GM23338 (cell line): Measurements from ENCODE around the gene RPTOR. TPM values are rescaled to one million over a fixed set of nuclear protein-coding genes. Genes with fewer than 3 reads are reported as not detected.

Source experiments
- ATAC-seq: fragments of 200-7000 bp; cut with Tn5 transposase; 3 replicates; pipeline ENCODE4 v1.9.1; 2020
- DNase-seq: peaks from one replicate; pipeline ENCODE4 v3.0.0-alpha.2; 2015; ENCODE audit warnings: low spot score
- H2AFZ ChIP-seq: fragments of 200-600 bp; sonication (generic); 2 replicates; pipeline ENCODE4 v1.8.0; 2016; ENCODE audit warnings: antibody characterized with exemption, mild to moderate bottlenecking, moderate library complexity
- H3F3A ChIP-seq: fragments of 200-600 bp; sonication (generic); replicated peaks from 2 replicates; pipeline ENCODE4 v1.8.0; 2017; ENCODE audit warnings: antibody characterized with exemption, mixed run types, low read depth
- H3K27ac ChIP-seq: fragments of 200-600 bp; sonication (generic); 2 replicates; pipeline ENCODE4 v1.6.1; 2016; ENCODE audit warnings: low read depth
- H3K27me3 ChIP-seq: fragments of 200-600 bp; sonication (generic); 2 replicates; pipeline ENCODE4 v1.8.0; 2016; ENCODE audit warnings: mild to moderate bottlenecking, mixed run types, moderate library complexity; ENCODE audit not compliant: insufficient read depth
- H3K36me3 ChIP-seq: fragments of 200-600 bp; sonication (generic); 2 replicates; pipeline ENCODE4 v1.8.0; 2016; ENCODE audit warnings: mild to moderate bottlenecking; ENCODE audit not compliant: insufficient read depth
- H3K4me1 ChIP-seq: fragments of 200-600 bp; sonication (generic); 2 replicates; pipeline ENCODE4 v1.8.0; 2016; ENCODE audit warnings: mild to moderate bottlenecking, moderate library complexity; ENCODE audit not compliant: insufficient read depth
- H3K4me2 ChIP-seq: fragments of 200-600 bp; sonication (generic); 2 replicates; pipeline ENCODE4 v1.7.1; 2017; ENCODE audit warnings: mixed run types
- H3K4me3 ChIP-seq: fragments of 200-600 bp; sonication (generic); 2 replicates; pipeline ENCODE4 v1.6.1; 2016; ENCODE audit warnings: mixed run types
- H3K79me2 ChIP-seq: fragments of 200-600 bp; sonication (generic); replicated peaks from 2 replicates; pipeline ENCODE4 v1.8.0; 2017; ENCODE audit warnings: mild to moderate bottlenecking; ENCODE audit not compliant: insufficient read depth
- H3K9me2 ChIP-seq: fragments of 200-600 bp; sonication (generic); 2 replicates; pipeline ENCODE4 v1.8.0; 2017; ENCODE audit not compliant: insufficient read depth
- H4K20me1 ChIP-seq: fragments of 200-600 bp; sonication (generic); replicated peaks from 2 replicates; pipeline ENCODE4 v1.8.0; 2017; ENCODE audit warnings: mild to moderate bottlenecking; ENCODE audit not compliant: insufficient read depth
- H3K27ac Mint-ChIP-seq: 2 replicates; pipeline ENCODE4 v1.8.0; 2020; ENCODE audit warnings: inconsistent platforms, mild to moderate bottlenecking, moderate library complexity, mixed read lengths
- H3K27me3 Mint-ChIP-seq: 3 replicates; pipeline ENCODE4 v1.8.0; 2022; ENCODE audit warnings: low read depth, mild to moderate bottlenecking, moderate library complexity, mixed read lengths, inconsistent platforms; ENCODE audit not compliant: insufficient read depth, poor library complexity
- H3K36me3 Mint-ChIP-seq: 3 replicates; pipeline ENCODE4 v1.8.0; 2021; ENCODE audit warnings: low read depth, mild to moderate bottlenecking, inconsistent platforms, moderate library complexity, mixed read lengths
- H3K4me1 Mint-ChIP-seq: 3 replicates; pipeline ENCODE4 v1.8.0; 2020; ENCODE audit warnings: mild to moderate bottlenecking, inconsistent platforms, mixed read lengths
- H3K4me3 Mint-ChIP-seq: 3 replicates; pipeline ENCODE4 v1.8.0; 2021; ENCODE audit warnings: moderate library complexity, mild to moderate bottlenecking, inconsistent platforms, mixed read lengths
- H3K9me3 Mint-ChIP-seq: 3 replicates; pipeline ENCODE4 v1.8.0; 2020; ENCODE audit warnings: moderate library complexity, mild to moderate bottlenecking, inconsistent platforms, mixed read lengths
- CREB1 ChIP-seq: fragments of 250-450 bp; sonication (Bioruptor Pico); IDR thresholded peaks from 2 replicates; pipeline ENCODE4 v1.5.0; 2020; ENCODE audit warnings: low read depth, mild to moderate bottlenecking, moderate library complexity
- EZH2phosphoT487 ChIP-seq: fragments of 200-600 bp; sonication (generic); IDR thresholded peaks from one replicate; pipeline ENCODE4 v1.8.1; 2018; ENCODE audit warnings: antibody characterized with exemption; ENCODE audit not compliant: unreplicated experiment
- NANOG ChIP-seq: IDR thresholded peaks from 2 replicates; pipeline ENCODE4 v1.6.1; 2016; ENCODE audit warnings: antibody characterized with exemption, borderline replicate concordance
- POLR2AphosphoS5 ChIP-seq: IDR thresholded peaks from 2 replicates; pipeline ENCODE4 v1.6.1; 2016; ENCODE audit warnings: antibody characterized with exemption, low read depth
- ZNF331 ChIP-seq: fragments of 250-450 bp; sonication (Bioruptor Pico); IDR thresholded peaks from 2 replicates; pipeline ENCODE4 v1.5.0; 2020; ENCODE audit warnings: low read depth, mild to moderate bottlenecking, moderate library complexity
- polyA plus RNA-seq: library from polyadenylated mRNA; unstranded; fragments of >200 nt; fragmentation: Nextera tagmentation; extraction: Ambion mirVana; gene quantifications from 2 replicates; pipeline ENCODE4 v1.2.1, GENCODE V29; 2016
- total RNA-seq: library from RNA; depleted of rRNA; stranded (reverse); fragments of >200 nt; shearing (Covaris generic); gene quantifications from 2 replicates; pipeline ENCODE4 v1.2.3, GENCODE V29; 2014
- TF ChIP-seq, protein P1 (sequence below), 2 experiments: fragments of 200-600 bp in 1 of 2; sonication (generic) in 1 of 2; conservative IDR thresholded peaks; 2 replicates each; pipeline versions ENCODE4 v1.5.1 to v1.6.1; 2016 to 2017; ENCODE audit warnings: antibody characterized with exemption in 2 of 2, low read depth in 2 of 2, mild to moderate bottlenecking in 2 of 2, moderate library complexity in 1 of 2
- TF ChIP-seq, protein P2 (sequence below): IDR thresholded peaks from 2 replicates; pipeline ENCODE4 v1.6.1; 2016; ENCODE audit warnings: antibody characterized with exemption
- TF ChIP-seq, protein P3 (sequence below): fragments of 250-450 bp; sonication (Bioruptor Pico); IDR thresholded peaks from 2 replicates; pipeline ENCODE4 v1.5.0; 2020; ENCODE audit warnings: mild to moderate bottlenecking, moderate library complexity

The RPTOR gene
- total and polyA plus RNA-seq, 2 experiments from 2014 or later = 9.5 to 38.0 TPM

DNA sequence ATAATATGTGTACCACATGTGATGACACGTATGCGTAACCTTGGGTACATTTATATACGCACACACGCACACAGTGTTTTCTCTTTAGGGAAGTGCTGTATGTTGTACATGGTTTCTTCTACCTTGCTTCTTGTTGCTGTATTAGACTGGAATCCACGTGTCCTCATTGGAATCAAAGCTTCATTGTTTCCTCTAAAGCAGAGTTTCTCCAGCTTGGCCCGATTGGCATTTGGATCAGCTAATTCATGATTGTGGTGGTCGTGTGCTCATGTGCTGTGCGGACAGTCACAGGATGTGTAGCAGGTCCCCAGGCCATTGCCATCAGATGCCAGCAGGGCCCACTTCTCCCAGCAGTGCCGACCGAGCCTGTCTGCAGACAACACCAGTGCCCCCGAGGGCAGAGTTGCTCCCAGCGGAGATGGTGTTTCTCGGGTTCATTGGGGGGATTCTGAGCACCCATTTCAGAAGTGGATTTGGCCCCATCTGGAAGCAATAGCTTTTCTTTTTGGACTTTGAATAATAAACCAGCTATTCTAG, 148.4 kb downstream of the RPTOR start:
- Histone ChIP-seq H3K4me1 (peaks cover 12% of the 10 kb centered on the region), H3K36me3 (no peaks in the 10 kb centered on the region), H3K4me2 (no peak overlapping the region), H3F3A (no peaks in the 10 kb centered on the region), H2AFZ (no peak overlapping the region), H3K27ac (0 out of 2 replicates have a peak overlapping the region, but pooled peaks have one; percentile 50), H3K9me2 (no peaks in the 10 kb centered on the region), H3K79me2 (peaks cover 86% of the 10 kb centered on the region), H4K20me1 (peaks cover 5% of the 10 kb centered on the region; the same call in 1 of the 2 replicates), H3K4me3 (no peak overlapping the region), H3K27me3 (no peaks in the 10 kb centered on the region)
- Mint-ChIP-seq H3K9me3 (no peaks in the 10 kb centered on the region), H3K4me3 (no peak overlapping the region), H3K4me1 (peaks cover 54% of the 10 kb centered on the region), H3K27ac (peak overlapping the region; percentile 94; the same call in 1 of the 2 replicates), H3K36me3 (no peaks in the 10 kb centered on the region), H3K27me3 (peaks cover 6% of the 10 kb centered on the region)
- DNase-seq (no peak), ATAC-seq (peak; percentile 28)
- TF ChIP-seq, protein P1, sequence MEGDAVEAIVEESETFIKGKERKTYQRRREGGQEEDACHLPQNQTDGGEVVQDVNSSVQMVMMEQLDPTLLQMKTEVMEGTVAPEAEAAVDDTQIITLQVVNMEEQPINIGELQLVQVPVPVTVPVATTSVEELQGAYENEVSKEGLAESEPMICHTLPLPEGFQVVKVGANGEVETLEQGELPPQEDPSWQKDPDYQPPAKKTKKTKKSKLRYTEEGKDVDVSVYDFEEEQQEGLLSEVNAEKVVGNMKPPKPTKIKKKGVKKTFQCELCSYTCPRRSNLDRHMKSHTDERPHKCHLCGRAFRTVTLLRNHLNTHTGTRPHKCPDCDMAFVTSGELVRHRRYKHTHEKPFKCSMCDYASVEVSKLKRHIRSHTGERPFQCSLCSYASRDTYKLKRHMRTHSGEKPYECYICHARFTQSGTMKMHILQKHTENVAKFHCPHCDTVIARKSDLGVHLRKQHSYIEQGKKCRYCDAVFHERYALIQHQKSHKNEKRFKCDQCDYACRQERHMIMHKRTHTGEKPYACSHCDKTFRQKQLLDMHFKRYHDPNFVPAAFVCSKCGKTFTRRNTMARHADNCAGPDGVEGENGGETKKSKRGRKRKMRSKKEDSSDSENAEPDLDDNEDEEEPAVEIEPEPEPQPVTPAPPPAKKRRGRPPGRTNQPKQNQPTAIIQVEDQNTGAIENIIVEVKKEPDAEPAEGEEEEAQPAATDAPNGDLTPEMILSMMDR (conservative IDR thresholded peaks at IDR 0.05; ENCODE audit: low read depth in 2 of 2) = peak in 1 of 2 experiments; percentile 25; a peak in 1 of 4 replicates
- TF ChIP-seq, protein P2, sequence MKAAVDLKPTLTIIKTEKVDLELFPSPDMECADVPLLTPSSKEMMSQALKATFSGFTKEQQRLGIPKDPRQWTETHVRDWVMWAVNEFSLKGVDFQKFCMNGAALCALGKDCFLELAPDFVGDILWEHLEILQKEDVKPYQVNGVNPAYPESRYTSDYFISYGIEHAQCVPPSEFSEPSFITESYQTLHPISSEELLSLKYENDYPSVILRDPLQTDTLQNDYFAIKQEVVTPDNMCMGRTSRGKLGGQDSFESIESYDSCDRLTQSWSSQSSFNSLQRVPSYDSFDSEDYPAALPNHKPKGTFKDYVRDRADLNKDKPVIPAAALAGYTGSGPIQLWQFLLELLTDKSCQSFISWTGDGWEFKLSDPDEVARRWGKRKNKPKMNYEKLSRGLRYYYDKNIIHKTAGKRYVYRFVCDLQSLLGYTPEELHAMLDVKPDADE = no peak

DNA sequence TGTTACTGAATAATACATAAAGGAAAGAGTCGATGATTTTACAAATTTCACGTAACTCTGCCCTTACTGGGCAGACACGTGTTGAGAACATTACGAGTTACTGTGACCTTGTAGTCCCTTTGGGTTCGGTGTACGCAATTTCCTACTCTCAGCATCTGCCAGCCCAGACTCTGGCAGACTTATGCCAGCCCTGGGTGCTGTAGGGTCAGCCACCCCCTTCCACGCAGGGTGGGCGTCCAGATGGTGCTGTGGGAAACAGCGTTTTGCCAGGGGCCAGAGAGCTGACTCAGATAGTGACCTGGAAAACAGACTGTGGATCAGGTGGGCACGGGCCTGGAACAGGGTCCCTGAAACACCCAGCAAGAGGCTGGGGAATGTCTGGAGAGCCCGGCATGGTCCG, 148.9 kb downstream of the RPTOR start:
- H4K20me1 ChIP-seq = peaks cover 5% of the 10 kb centered on the region; the same call in 1 of the 2 replicates
- H3K36me3 ChIP-seq = no peaks in the 10 kb centered on the region
- H3K4me3 ChIP-seq = no peak overlapping the region
- peaks cover 80% of the 10 kb centered on the region for H3K79me2 ChIP-seq
- H3K4me1 Mint-ChIP-seq = peaks cover 57% of the 10 kb centered on the region
- H3K36me3 Mint-ChIP-seq = no peaks in the 10 kb centered on the region
- H3K27ac ChIP-seq = 0 out of 2 replicates have a peak overlapping the region, but pooled peaks have one; percentile 50
- no peak overlapping the region for H3K4me3 Mint-ChIP-seq
- no peaks in the 10 kb centered on the region for H3F3A ChIP-seq
- no peak overlapping the region for H3K4me2 ChIP-seq
- H2AFZ ChIP-seq = no peak overlapping the region
- no peaks in the 10 kb centered on the region for H3K9me3 Mint-ChIP-seq
- H3K9me2 ChIP-seq = no peaks in the 10 kb centered on the region
- H3K27me3 Mint-ChIP-seq = peaks cover 6% of the 10 kb centered on the region
- ATAC-seq = no peak
- peaks cover 12% of the 10 kb centered on the region for H3K4me1 ChIP-seq
- peak overlapping the region; percentile 94; the same call in 1 of the 2 replicates for H3K27ac Mint-ChIP-seq
- no peaks in the 10 kb centered on the region for H3K27me3 ChIP-seq
- DNase-seq = no peak
- no peak for TF ChIP-seq EZH2phosphoT487
- no peak for TF ChIP-seq NANOG
- no peak for TF ChIP-seq ZNF331
- TF ChIP-seq POLR2AphosphoS5 = no peak
- TF ChIP-seq, protein P3, sequence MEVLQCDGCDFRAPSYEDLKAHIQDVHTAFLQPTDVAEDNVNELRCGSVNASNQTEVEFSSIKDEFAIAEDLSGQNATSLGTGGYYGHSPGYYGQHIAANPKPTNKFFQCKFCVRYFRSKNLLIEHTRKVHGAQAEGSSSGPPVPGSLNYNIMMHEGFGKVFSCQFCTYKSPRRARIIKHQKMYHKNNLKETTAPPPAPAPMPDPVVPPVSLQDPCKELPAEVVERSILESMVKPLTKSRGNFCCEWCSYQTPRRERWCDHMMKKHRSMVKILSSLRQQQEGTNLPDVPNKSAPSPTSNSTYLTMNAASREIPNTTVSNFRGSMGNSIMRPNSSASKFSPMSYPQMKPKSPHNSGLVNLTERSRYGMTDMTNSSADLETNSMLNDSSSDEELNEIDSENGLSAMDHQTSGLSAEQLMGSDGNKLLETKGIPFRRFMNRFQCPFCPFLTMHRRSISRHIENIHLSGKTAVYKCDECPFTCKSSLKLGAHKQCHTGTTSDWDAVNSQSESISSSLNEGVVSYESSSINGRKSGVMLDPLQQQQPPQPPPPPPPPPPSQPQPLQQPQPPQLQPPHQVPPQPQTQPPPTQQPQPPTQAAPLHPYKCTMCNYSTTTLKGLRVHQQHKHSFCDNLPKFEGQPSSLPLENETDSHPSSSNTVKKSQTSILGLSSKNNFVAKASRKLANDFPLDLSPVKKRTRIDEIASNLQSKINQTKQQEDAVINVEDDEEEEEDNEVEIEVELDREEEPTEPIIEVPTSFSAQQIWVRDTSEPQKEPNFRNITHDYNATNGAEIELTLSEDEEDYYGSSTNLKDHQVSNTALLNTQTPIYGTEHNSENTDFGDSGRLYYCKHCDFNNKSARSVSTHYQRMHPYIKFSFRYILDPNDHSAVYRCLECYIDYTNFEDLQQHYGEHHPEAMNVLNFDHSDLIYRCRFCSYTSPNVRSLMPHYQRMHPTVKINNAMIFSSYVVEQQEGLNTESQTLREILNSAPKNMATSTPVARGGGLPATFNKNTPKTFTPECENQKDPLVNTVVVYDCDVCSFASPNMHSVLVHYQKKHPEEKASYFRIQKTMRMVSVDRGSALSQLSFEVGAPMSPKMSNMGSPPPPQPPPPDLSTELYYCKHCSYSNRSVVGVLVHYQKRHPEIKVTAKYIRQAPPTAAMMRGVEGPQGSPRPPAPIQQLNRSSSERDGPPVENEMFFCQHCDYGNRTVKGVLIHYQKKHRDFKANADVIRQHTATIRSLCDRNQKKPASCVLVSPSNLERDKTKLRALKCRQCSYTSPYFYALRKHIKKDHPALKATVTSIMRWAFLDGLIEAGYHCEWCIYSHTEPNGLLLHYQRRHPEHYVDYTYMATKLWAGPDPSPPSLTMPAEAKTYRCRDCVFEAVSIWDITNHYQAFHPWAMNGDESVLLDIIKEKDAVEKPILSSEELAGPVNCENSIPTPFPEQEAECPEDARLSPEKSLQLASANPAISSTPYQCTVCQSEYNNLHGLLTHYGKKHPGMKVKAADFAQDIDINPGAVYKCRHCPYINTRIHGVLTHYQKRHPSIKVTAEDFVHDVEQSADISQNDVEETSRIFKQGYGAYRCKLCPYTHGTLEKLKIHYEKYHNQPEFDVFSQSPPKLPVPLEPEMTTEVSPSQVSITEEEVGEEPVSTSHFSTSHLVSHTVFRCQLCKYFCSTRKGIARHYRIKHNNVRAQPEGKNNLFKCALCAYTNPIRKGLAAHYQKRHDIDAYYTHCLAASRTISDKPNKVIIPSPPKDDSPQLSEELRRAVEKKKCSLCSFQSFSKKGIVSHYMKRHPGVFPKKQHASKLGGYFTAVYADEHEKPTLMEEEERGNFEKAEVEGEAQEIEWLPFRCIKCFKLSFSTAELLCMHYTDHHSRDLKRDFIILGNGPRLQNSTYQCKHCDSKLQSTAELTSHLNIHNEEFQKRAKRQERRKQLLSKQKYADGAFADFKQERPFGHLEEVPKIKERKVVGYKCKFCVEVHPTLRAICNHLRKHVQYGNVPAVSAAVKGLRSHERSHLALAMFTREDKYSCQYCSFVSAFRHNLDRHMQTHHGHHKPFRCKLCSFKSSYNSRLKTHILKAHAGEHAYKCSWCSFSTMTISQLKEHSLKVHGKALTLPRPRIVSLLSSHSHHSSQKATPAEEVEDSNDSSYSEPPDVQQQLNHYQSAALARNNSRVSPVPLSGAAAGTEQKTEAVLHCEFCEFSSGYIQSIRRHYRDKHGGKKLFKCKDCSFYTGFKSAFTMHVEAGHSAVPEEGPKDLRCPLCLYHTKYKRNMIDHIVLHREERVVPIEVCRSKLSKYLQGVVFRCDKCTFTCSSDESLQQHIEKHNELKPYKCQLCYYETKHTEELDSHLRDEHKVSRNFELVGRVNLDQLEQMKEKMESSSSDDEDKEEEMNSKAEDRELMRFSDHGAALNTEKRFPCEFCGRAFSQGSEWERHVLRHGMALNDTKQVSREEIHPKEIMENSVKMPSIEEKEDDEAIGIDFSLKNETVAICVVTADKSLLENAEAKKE (CRISPR knock-in tag) = no peak
- no peak for TF ChIP-seq CREB1 (CRISPR knock-in tag)
- TF ChIP-seq, protein P1 (conservative IDR thresholded peaks at IDR 0.05; ENCODE audit: low read depth in 2 of 2) = no peak
